GM19025 (cell line): ENCODE results near the gene MAP1LC3B.

Experiments used
- ATAC-seq: cut with Tn5 transposase; IDR thresholded peaks from one replicate; pipeline ENCODE4 v1.9.1; 2021; ENCODE audit warnings: mild to moderate bottlenecking, low read depth, moderate library complexity; ENCODE audit not compliant: unreplicated experiment

Gene MAP1LC3B

GRCh38 chr16:87425941-87426340 lies 33.8 kb downstream of the MAP1LC3B start:
- ATAC-seq = no peak

GRCh38 chr16:87426423-87427215 lies 34.5 kb downstream of the MAP1LC3B start:
- no peak for ATAC-seq

GRCh38 chr16:87431926-87432325 lies 39.8 kb downstream of the MAP1LC3B start:
- no peak for ATAC-seq

GRCh38 chr16:87432330-87432915 lies 40.3 kb downstream of the MAP1LC3B start:
- no peak for ATAC-seq

GRCh38 chr16:87434146-87434667 lies 42.1 kb downstream of the MAP1LC3B start:
- ATAC-seq = no peak

- ATAC-seq = no peak
These were observed 43.5 kb downstream of the MAP1LC3B start for GRCh38 chr16:87435372-87436224.

GRCh38 chr16:87436225-87437172 lies 44.4 kb downstream of the MAP1LC3B start:
- no peak for ATAC-seq

- no peak for ATAC-seq
These were observed 45.2 kb downstream of the MAP1LC3B start for GRCh38 chr16:87437327-87437726.

- ATAC-seq = no peak
These were observed 45.9 kb downstream of the MAP1LC3B start for GRCh38 chr16:87437911-87438610.

GRCh38 chr16:87438611-87438985 lies 46.5 kb downstream of the MAP1LC3B start:
- no peak for ATAC-seq

GRCh38 chr16:87439926-87440325 lies 47.8 kb downstream of the MAP1LC3B start:
- no peak for ATAC-seq

GRCh38 chr16:87441886-87442580 lies 49.9 kb downstream of the MAP1LC3B start:
- no peak for ATAC-seq

- ATAC-seq = no peak
These were observed 50.4 kb downstream of the MAP1LC3B start for GRCh38 chr16:87442581-87442966.

GRCh38 chr16:87443016-87443415 lies 50.9 kb downstream of the MAP1LC3B start:
- no peak for ATAC-seq

GRCh38 chr16:87443964-87444363 lies 51.8 kb downstream of the MAP1LC3B start:
- no peak for ATAC-seq

GRCh38 chr16:87445486-87445885 lies 53.4 kb downstream of the MAP1LC3B start:
- ATAC-seq = no peak

- ATAC-seq = no peak
These were observed 54.3 kb downstream of the MAP1LC3B start for GRCh38 chr16:87446479-87446878.

GRCh38 chr16:87447323-87447722 lies 55.2 kb downstream of the MAP1LC3B start:
- ATAC-seq = no peak

- ATAC-seq = no peak
These were observed 56.7 kb downstream of the MAP1LC3B start for GRCh38 chr16:87448866-87449265.
